NCI-H748 treated with DMSO at 0.1 percent for 48 hours (cell line): ENCODE data around the gene MAT1A.
"Not testable (repeated sequence)": the region's sequence is repeated elsewhere in the genome, so short reads cannot be mapped to it uniquely, and the experiment has no call there.

Experiments
- DNase-seq: peaks from one replicate; lab custom pipeline; 2025; lab: John Stamatoyannopoulos, UW

MAT1A gene

DNA sequence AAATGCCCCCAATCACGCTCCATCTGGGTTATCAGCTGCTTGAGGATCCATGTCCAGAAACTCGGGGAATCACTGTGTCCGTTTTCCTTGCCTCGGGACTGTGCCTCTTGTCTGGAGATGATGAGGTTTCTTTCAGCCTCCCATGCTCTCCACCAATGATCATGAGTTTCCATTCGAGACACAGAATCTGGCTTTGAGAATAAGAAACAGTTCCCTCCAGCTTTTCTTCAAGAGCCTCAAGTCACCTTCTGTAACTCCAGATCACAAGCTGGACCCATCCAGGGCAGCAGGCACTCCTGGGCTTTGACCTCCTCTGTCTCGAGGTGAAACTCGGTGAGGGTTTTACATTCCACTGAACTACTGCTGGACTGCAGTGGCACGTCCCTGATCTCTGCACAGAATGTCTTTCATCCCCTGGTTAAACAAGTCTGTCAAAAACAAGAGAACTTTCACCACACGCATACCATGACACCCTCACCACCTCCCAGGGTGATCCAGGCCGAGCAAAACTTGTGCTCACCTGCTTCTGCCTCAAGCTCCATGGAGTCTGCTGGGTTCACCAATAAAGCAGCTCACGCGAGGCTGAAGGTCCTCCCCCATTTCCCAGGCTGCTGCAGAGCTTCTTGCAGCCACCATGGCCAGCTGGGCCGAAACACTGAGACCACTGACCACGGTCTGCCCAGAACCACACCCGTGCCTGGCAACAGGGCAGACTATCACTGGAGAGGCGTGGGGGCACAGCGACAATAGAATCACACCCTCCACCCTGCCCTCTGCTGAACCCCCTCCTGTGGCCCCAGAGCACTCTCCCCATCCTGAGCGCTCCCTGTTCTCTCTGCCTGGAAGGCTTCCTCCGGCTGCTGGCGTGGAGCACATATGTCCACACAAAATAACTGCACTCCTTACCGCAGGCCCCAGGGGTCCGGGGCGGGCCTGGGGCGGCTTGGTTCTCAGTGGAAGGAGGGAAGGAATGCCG lies 25.1 kb downstream of the MAT1A start:
- DNase-seq, result no peak

DNA sequence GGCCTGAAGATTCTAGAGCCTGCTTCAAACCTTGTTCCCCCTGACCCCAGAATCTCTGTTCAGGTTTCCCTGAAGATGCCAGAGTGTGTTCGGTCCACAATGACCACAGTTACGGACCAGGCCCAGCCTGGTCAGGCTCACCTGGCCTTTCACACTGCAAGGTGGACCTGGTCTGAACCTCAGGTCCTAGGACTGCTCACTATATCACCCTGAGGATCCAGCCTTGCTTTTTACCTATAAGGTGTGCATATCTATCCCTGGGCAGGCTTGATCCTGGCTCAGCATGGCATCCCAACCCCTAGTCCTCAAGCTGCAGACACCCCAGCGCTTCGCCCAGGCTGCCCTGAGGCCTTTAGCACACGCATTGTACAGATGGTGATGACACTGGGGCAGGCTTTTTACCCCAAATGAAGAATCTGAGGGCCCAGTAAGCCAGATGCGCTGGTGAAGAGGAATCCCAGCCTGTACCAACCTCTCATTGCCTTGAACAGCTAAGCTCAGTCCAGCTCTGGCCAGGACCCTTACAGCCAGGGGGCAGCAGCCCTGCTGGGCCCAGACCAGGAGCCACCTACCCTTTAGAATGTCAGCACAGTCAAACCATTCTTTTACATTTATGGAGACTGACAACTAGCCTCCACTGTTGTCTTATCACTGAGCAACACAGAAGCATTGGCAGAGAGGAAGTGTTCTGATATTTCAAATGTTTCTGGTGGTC lies 28.0 kb downstream of the MAT1A start:
- no peak for DNase-seq

DNA sequence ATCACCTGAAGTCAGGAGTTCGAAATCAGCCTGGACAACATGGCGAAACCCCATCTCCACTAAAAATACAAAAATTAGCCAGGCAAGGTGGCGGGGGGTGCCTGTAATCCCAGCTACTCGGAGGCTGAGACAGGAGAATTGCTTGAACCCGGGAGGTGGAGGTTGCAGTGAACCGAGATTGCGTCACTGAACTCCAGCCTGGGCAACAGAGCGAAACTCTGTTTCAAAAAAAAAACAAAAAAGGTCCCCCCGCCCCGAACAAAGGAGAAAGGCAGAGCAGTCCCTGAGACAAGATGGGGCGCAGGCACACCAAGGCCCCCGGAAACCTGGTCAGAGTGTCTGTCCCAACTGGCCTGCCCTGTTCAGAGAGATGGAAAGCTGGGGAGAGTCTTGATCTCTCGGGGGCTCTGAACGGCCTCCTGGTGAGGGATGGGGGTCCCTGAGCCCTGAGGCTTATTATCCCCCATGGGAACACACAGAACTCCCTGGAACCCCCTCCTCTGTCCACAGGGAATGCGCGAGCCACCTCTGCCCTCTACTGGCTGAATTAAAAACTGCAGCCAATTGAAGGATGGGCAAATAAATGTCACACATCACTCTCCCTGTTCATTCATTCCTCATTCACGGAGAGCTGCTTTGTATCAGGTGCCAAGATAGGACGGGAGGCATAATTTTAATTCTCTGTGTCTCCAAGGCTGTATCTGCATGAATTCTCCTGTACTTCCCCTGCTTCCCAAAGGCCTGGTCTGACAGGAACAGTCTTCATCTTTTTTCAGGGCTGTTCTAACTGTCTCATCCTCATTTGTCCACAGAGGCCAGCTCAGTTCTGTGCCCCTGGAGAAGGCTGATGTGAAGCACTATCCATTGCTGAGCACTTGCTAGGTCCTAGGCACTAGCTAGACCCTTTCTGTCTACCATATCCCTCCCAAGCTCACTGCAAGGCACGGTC lies 28.9 kb downstream of the MAT1A start:
- DNase-seq, result no peak

DNA sequence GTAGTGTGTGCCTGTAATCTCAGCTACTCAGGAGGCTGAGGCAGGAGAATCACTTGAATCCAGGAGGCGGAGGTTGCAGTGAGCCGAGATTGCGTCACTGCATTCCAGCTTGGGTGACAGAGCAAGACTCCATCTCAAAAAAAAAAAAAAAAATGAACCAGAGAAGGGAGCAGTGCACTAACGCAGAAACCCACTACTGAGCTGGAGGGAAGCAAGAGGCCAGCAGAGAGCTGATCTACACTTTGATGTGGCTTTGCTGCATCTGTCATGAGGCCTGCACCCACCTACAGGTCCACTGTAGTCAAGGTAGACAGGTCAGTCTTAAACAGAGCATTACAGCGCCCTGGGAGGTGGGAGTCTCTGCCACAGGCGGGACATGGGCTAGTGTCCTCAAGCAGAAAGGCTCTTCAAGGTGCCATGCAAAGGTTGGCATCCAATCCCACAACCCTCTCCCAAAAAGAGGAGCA lies 30.0 kb downstream of the MAT1A start:
- no peak for DNase-seq

DNA sequence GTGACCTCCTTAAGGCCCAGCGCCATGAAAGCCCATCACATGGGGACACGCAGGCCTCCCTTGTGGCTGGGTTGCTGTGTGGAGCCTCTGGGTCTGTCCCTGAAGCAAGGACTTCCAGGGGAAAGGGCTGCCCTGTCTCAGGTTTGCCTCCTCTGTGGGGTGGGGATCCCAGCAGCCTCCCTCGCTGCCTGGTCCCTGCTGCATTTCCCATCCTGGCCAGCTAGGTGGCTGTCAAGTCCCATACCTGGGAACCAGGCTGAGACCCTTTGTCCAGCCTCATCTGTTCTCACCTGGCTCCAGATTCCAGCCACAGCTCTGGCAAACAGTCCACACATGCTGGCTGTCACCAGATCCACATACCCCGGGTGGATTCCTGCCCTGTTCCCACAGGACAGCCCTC lies 32.7 kb downstream of the MAT1A start:
- DNase-seq, result not testable (repeated sequence)

DNA sequence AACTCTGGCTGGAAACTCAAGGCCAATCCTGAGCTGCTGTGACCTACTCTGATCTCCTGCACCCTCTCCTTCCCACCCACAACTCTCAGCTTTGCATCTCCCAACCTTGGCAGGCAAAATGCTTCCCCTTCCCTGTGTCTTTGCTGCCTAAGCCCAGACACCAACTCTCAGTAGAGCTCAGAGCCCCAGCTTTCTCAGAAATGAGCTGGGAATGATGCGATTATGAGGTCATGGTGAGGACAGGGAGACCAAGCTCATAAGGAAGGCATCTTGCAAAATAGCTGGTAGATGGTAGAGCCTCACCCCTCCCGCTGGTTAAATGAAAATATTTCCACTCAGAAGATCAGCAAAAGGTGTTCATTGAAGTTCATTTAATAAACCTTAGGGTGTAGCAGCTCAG lies 34.7 kb downstream of the MAT1A start:
- DNase-seq, result not testable (repeated sequence)

DNA sequence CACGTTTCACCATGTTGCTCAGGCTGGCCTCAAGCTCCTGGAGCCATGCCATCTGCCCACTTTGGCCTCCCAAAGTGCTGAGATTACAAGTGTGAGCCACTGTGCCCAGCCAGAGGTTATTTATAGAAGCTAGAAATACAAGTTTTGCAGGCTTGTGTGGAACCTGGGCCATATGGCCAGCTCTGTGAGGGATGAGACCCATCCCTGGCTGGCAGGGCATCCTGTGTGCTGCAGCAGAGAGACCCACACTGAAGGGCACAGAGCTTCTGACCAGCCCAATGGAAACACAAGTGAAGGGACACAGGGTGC lies 35.5 kb downstream of the MAT1A start:
- DNase-seq, result not testable (repeated sequence)

DNA sequence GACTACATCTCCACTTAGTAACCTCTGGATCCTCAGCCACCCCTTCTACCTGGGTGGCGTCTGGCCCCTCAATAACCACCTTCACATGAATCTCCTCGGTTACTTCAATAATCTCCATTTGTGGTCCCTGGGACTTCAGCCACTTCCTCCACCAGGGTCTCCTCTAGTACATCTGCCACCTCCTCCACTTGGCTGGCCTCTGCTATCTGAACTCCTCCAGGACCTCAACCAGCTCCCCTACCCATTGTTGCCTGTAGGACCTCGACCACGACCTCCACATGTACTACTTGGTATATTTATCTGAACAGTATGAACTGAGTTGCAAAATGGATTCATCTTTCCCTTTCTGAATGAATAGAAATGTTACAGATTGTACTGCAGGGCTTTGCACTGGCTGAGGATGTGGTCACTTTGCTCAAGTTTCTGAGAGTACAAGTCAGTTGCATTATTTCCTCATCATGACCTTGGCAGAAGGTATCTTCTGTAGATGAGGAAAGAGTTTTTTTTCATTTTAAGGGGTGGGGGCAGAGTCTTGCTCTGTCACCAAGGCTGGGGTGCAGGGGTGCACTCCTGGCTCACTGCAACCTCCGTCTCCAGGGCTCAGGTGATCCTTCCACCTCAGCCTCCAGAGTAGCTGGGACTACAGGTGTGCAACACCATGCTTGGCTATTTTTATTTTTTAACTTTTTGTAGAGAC lies 36.0 kb downstream of the MAT1A start:
- no peak for DNase-seq

DNA sequence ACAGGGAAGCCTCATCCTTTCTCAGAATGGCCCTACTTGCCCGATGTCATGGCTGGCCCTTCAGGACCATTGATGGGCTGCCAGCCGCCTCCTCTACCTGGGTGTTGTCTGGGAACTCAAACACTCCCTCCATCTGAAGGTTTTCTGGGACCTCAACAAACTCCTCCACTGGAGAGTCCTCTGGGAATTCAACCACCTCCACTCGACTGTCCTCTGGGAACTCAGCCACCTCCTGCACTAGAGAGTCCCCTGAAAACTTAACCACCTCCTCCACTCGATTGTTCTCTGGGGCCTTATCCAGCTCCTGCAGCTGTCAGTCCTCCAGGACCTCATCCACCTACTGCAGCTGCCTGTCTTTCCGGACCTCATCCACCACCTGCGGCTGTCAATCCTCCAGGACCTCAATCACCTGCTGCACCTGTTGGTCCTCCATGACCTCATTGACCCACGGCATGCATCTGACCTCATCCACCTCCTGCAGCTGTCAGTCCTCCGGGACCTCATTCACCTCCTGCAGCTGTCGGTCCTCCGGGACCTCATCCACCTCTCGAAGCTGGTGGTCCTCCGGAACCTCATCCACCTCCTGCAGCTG lies 37.1 kb downstream of the MAT1A start:
- DNase-seq, result no peak

DNA sequence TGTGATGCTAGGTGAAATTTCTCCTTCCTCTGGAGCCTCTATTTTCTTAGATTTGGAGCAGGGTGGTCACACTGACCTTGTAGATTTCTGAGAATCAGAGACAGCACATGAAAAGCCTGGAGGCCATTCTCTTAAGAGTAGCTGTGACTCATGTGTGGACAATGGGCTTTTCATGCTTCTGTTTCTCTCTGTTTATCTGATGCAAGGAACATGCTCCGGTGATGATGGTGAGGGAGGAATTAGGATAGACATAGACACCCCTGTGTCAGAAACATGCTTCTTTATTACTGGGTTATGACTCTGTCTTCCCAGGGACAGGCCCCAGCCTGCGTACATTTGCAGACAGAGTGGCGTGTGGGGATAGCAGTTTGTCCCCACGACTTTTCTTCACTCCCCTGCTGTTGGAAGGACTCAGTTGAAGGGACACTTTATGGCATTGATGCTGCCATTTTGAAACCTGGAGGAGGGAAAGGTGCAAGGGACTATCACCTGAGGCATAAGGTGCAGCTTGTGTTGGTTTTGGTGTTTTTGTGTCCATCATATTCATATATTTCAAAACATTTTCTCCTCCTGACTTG lies 37.7 kb downstream of the MAT1A start:
- DNase-seq, result not testable (repeated sequence)

DNA sequence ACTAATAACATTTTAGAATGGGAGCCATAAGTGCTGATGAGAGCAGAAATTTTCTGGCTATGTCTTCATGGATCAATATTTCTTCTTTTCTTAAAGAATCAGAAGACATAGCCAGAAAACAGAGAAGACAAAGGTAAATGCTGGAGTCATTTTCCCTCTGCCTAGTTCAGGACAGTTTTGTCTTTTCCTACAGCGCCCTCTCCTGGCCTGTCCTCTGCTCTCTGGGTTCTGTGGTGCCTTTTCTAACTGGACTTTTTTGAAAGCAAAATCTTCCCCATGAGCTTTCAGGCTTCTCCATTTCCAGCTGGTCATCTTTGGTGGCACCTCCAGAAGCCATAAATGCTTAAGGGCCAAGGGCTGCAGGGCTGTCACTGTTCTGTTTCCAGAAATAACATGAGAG lies 39.1 kb downstream of the MAT1A start:
- not testable (repeated sequence) for DNase-seq

DNA sequence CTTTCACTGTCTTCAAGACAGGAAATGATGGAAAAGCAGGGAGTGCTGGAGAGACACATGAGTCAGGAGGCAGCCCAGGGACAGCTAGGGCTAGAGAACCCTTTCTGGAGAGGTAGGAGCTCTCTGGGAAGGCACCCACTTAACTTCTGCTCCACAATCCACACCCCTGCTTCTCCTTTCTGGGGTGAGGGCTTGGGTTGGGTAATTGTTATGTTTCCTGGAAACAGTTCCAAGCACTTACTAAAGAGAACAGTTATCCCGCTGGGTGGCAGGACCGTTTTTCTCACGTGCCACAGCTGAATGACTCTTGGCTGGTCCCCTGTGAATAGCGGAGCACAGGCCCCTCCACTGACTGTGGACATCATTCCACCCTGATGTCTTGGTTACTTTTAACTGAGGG lies 39.6 kb downstream of the MAT1A start:
- not testable (repeated sequence) for DNase-seq

DNA sequence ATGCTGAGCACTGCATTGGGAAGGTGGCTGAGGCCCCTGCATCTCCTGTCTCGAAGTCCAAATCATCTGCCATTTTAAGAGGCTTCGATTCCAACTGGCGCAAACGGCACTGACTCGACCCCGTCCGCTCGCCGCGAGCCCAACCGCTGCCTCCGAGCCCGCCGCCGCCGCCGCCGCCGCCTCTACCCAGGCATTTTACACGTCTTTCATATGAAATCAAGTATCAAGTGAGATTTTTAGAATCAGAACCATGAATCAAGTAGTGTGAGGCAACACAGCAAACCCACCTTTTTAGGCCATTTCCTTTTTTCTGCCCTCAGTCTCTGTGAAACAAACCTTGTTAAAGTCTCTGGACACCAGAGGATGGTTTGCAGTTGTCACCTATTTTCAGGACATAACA lies 41.8 kb downstream of the MAT1A start:
- not testable (repeated sequence) for DNase-seq

DNA sequence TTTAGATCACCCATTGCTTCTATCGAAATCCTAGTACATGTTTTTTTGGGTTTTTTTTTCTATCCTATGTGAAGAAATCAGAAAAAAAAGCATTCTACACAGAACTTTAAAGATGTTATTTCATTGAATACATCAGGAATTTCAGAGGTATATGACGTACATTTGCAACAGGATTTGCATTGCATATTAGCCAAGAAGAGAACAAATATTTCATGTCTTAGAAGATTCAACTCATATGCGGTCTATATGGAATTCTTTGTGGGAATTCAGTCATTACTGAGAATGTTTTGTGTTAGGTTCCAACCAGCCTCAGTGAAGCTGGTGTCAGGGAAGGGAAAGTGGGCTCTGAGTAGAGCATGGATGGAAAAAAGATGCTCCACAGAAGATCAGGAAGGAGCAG lies 45.1 kb downstream of the MAT1A start:
- DNase-seq, result not testable (repeated sequence)

DNA sequence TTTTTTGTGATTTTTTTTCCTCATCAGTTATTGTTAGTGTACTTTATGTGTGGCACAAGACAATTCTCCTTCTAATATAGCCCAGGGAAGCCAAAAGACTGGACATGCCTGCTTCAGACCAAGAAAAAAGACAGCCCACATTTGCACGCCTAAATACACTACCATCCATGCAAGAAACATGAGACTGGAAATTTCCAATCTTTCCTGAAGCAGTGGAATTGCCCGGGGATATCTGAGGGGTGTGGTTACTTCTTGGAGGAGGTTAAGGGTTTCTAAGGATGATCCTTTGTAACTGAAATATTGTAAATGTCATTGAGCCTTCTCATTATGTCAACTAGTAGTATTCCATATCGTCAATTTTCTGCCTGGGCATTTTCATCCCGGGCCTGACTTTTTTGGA lies 47.1 kb downstream of the MAT1A start:
- DNase-seq, result not testable (repeated sequence)

DNA sequence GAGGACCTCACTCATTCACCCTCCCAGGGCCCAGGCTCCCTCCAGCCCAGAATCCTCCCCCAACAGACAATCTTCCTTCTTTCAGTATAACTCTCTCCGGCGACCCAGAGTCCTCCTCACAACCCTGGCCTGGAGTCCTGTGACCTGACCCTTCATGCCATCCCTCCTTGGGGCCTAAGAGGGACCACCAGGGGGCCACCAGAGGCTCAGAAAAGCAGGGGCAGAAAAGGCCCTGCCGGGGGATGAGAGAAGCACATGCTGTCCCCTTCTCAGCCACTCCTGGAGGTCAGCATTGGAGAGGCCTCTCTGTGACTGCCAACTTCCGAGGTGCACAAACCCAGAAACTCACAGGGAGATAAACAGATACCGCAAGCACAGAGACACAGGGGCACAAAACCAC lies 53.0 kb downstream of the MAT1A start:
- DNase-seq, result not testable (repeated sequence)

DNA sequence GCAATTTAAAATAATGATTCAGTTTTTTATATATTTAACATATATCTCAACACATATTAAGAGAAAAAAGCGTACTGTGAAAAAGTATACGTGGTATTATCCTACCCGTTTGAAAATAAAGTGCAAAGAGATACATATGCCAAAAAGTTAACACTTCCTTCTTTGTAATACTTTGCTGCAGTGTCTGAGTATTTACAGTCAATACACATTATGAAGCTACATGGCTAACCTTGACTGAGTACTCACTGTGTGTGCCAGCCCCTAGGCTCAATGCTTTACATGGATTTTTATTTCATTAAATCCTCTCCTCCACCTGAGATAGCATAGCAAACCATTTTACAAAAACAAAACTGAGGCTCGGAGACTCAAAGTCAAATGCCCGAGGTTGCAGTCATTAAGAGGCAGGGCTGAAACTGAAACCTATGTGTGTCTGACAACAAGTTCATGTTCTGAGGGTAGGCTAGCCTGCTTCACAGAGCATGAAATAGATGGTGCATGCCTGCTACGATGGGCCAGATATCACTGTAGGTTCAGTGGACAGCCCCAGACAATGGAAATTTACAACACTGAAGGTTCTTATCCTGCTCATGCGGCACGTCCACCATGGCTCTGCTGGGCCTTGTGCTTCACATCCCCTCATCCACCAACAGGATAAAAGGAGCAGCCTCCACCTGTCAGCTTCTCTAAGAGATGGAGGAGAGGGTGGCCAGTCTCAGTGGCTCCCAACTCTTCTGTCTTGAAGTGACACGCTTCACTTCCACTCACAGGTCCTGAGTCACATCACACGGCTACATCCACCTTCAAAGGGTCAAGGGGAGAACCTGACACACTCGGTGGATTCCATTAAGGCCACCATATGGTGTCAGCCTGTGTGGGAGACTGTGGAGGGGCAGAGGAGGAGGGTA lies 54.9 kb downstream of the MAT1A start:
- not testable (repeated sequence) for DNase-seq

DNA sequence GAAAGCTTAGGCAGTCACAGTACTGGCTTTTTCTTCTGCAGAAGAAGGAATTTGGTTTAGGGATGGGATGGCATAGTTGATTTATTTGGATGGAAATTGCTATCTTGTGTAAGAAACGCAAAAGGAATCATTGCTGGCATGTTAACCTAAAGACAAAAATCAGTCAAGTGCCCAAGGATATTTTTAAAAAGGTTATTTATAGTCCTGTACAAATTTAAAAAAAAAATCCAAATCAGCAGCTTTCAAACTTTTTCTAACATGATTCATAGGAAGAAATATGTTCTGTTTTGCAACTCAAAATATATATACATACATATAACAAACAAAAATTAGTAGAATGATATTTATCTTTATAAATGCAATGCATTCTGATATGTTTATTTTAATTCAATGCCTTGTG lies 55.6 kb downstream of the MAT1A start:
- not testable (repeated sequence) for DNase-seq

DNA sequence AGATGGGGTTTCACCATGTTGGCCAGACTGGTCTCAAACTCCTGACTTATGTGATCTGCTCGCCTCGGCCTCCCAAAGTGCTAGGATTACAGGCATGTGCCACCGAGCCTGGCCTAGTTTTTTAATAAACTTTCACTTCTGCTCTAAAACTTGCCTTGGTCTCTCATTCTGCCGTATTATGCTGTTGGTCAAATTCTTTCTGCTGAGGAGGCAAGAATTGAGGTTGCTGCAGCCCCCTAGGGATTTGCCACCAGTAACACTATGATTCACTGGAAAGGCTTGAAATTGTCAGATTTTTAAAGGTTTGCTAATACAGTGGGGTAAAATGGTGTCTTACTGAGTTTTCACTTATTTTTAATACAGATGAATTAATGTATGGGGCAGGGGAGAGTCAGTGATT lies 62.7 kb downstream of the MAT1A start:
- not testable (repeated sequence) for DNase-seq

DNA sequence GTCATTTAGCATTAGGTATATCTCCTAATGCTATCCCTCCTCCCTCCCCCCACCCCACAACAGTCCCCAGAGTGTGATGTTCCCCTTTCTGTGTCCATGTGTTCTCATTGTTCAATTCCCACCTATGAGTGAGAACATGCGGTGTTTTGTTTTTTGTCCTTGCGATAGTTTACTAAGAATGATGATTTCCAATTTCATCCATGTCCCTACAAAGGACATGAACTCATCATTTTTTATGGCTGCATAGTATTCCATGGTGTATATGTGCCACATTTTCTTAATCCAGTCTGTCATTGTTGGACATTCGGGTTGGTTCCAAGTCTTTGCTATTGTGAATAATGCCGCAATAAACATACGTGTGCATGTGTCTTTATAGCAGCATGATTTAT lies 66.4 kb downstream of the MAT1A start:
- DNase-seq, result not testable (repeated sequence)
